Lower leg skin (tissue), 3 donors: ENCODE measurements around the gene HOGA1.

Experiments
- CTCF ChIP-seq, 3 donors: fragments of 450-650 bp; IDR thresholded peaks; one replicate each; pipeline ENCODE4 v1.5.1; 2016; ENCODE audit warnings: antibody characterized with exemption in 3 of 3, mild to moderate bottlenecking in 3 of 3, moderate library complexity in 2 of 3
- POLR2A ChIP-seq, 2 donors: fragments of 450-650 bp; IDR thresholded peaks; one replicate each; pipeline ENCODE4 v1.6.1; 2016 to 2017; ENCODE audit warnings: antibody characterized with exemption in 2 of 2, mild to moderate bottlenecking in 1 of 2, moderate library complexity in 1 of 2

GRCh38 chr10:97582169-97582568 is 2.0 kb upstream of the HOGA1 start:
- no peak for TF ChIP-seq CTCF (IDR thresholded peaks at IDR 0.05)
- TF ChIP-seq POLR2A (IDR thresholded peaks at IDR 0.05) = no peak
